ENCODE results near the gene TAS2R1. TPM values are rescaled to one million over a fixed set of nuclear protein-coding genes. Genes with fewer than 3 reads are reported as not detected.

The TAS2R1 gene
- total RNA-seq, 4 donors from 2014 or later = not detected

GRCh38 chr5:9658706-9659105 is 28.6 kb upstream of the TAS2R1 start:
- no peak for TF ChIP-seq POLR2A (IDR thresholded peaks at IDR 0.05)
- no peak for TF ChIP-seq CTCF (IDR thresholded peaks at IDR 0.05)
- no peak for TF ChIP-seq POLR2AphosphoS5 (IDR thresholded peaks at IDR 0.05)
- TF ChIP-seq EP300 (IDR thresholded peaks at IDR 0.05; ENCODE audit: low read depth) = no peak
- Histone ChIP-seq H3K27ac (no peak overlapping the region), H3K4me3 (no peak overlapping the region), H3K4me1 (no peaks in the 10 kb centered on the region), H3K9me3 (no peaks in the 10 kb centered on the region), H3K27me3 (no peaks in the 10 kb centered on the region), H3K36me3 (no peaks in the 10 kb centered on the region)
- in situ Hi-C loops (cut with MboI; ENCODE audit: low pct_ligation_motif_present in 1 of 4, low pct_unique_long_range_greater_than_20kb in 1 of 4, low sequenced_read_pairs in 3 of 4) = no loop called here
- no peak for DNase-seq
- 70 to 79% methylated on average over 2 of the region's 2 CpGs for WGBS, 2 donors (ENCODE audit: low coverage in 1 of 2)
- intact Hi-C loops (cut with DNase I; ENCODE audit: low total_unique reads) = no loop called here

GRCh38 chr5:9657819-9658218 is 27.7 kb upstream of the TAS2R1 start:
- no peaks in the 10 kb centered on the region for H3K27me3 ChIP-seq
- TF ChIP-seq CTCF (IDR thresholded peaks at IDR 0.05) (no peak), POLR2AphosphoS5 (IDR thresholded peaks at IDR 0.05) (no peak), POLR2A (IDR thresholded peaks at IDR 0.05) (no peak), EP300 (IDR thresholded peaks at IDR 0.05; ENCODE audit: low read depth) (no peak)
- intact Hi-C loops (cut with DNase I; ENCODE audit: low total_unique reads) = no loop called here
- no peaks in the 10 kb centered on the region for H3K4me1 ChIP-seq
- WGBS, 2 donors (ENCODE audit: low coverage in 1 of 2) = 87% methylated on average over 1 of the region's 1 CpG; no CpG with 5 or more reads in 1 of the 2 donors
- DNase-seq = no peak
- H3K27ac ChIP-seq = no peak overlapping the region
- no peak overlapping the region for H3K4me3 ChIP-seq
- no peaks in the 10 kb centered on the region for H3K36me3 ChIP-seq
- no peaks in the 10 kb centered on the region for H3K9me3 ChIP-seq
- in situ Hi-C loops (cut with MboI; ENCODE audit: low pct_ligation_motif_present in 1 of 4, low pct_unique_long_range_greater_than_20kb in 1 of 4, low sequenced_read_pairs in 3 of 4) = no loop called here

- no peaks in the 10 kb centered on the region for H3K36me3 ChIP-seq
- H3K27me3 ChIP-seq = no peaks in the 10 kb centered on the region
- TF ChIP-seq POLR2AphosphoS5 (IDR thresholded peaks at IDR 0.05) = no peak
- TF ChIP-seq EP300 (IDR thresholded peaks at IDR 0.05; ENCODE audit: low read depth) = no peak
- TF ChIP-seq POLR2A (IDR thresholded peaks at IDR 0.05) = no peak
- no peak for TF ChIP-seq CTCF (IDR thresholded peaks at IDR 0.05)
- no peaks in the 10 kb centered on the region for H3K9me3 ChIP-seq
- no peaks in the 10 kb centered on the region for H3K4me1 ChIP-seq
- no peak overlapping the region for H3K27ac ChIP-seq
- WGBS, 2 donors (ENCODE audit: low coverage in 1 of 2) = 68 to 80% methylated on average over 1 of the region's 1 CpG
- H3K4me3 ChIP-seq = no peak overlapping the region
- intact Hi-C loops (cut with DNase I; ENCODE audit: low total_unique reads) = no loop called here
- in situ Hi-C loops (cut with MboI; ENCODE audit: low pct_ligation_motif_present in 1 of 4, low pct_unique_long_range_greater_than_20kb in 1 of 4, low sequenced_read_pairs in 3 of 4) = no loop called here
- no peak for DNase-seq
Measured at GRCh38 chr5:9655641-9656040, 25.5 kb upstream of the TAS2R1 start.

GRCh38 chr5:9654886-9655285 is 24.7 kb upstream of the TAS2R1 start:
- Histone ChIP-seq H3K4me1 (no peaks in the 10 kb centered on the region), H3K27me3 (no peaks in the 10 kb centered on the region), H3K36me3 (no peaks in the 10 kb centered on the region), H3K9me3 (no peaks in the 10 kb centered on the region), H3K4me3 (no peak overlapping the region), H3K27ac (no peak overlapping the region)
- in situ Hi-C loops (cut with MboI; ENCODE audit: low pct_ligation_motif_present in 1 of 4, low pct_unique_long_range_greater_than_20kb in 1 of 4, low sequenced_read_pairs in 3 of 4) (no loop called here), intact Hi-C loops (cut with DNase I; ENCODE audit: low total_unique reads) (no loop called here)
- TF ChIP-seq EP300 (IDR thresholded peaks at IDR 0.05; ENCODE audit: low read depth) = no peak
- no peak for TF ChIP-seq POLR2AphosphoS5 (IDR thresholded peaks at IDR 0.05)
- TF ChIP-seq CTCF (IDR thresholded peaks at IDR 0.05) = no peak
- TF ChIP-seq POLR2A (IDR thresholded peaks at IDR 0.05) = no peak
- DNase-seq = no peak
